COR-L47 (cell line): ENCODE data around the gene SRGAP1.

Source experiments
- DNase-seq: peaks from one replicate; lab custom pipeline; 2025; lab: John Stamatoyannopoulos, UW

SRGAP1 gene

DNA sequence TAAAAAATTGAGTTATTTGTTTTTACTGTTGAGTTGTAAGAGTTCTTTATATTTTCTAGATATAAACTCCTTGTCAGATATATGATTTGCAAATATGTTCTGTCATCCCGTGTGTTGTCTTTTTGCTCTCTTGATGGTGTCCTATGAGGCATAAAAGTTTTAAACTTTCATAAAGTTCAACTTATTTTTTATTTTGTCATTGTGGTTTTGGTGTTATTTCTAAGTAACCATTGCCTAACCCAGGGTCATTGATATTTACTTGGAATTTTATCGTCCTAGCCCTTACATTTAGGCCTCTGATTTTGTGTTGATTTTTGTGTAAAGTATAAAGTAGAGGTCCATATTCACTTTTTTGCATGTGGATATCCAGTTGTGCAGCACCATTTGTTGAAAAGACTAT lies 63.1 kb downstream of the SRGAP1 start:
- no peak for DNase-seq

DNA sequence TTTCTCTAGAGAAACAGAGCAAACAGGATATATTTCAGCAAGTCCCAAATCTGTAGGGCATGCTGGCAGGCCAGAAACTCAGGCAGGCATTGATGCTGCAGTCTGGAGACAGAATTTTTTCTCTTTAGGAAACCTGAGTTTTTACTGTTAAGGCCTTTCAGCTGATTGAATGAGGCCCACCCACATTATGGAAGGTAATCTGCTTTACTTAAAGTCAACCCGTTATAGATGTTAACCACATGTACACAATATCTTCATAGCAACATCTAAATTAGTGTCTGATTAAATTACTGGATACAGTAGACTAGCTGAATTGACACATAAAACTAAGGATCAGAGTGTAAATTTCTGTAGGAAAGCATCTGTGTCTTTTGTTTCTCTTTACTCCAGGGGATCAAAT lies 65.2 kb downstream of the SRGAP1 start:
- no peak for DNase-seq

DNA sequence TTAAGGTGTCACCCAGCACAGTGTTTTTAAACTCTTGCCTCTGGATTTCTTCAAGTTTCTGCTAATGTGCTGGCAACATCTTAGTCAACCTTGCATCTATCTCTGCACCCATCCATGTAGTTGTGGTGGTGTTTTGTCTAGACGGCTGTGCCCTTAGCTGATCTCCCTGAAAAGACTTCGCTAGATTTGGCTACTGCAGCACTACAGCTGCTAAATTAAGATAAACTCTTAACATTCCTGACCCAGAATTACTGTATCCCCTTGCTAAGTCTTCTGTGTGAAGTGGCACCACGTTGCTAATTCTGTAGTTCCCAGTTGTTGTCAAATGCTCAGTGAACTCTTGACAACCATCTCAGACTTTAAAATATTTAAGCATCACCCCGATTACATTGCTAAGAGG lies 66.8 kb downstream of the SRGAP1 start:
- no peak for DNase-seq

DNA sequence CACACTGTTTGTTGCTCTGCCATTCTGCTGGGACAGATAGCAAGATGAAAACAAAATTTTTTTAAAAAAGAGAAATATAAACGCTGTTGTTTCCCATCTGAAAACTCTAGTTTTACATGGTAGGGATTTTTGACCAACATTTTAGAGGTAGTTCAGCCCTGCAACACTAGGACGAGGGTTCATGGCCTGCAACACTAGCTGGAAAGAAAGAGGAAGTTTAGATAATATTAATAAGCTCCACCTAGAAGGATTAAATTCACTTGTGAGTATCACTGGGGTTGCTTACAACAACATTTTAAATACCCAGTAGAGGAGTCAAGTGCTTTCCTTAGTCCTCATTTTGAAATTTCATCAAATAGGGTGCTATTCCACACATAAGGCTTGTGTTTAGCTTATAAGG lies 68.2 kb downstream of the SRGAP1 start:
- no peak for DNase-seq

DNA sequence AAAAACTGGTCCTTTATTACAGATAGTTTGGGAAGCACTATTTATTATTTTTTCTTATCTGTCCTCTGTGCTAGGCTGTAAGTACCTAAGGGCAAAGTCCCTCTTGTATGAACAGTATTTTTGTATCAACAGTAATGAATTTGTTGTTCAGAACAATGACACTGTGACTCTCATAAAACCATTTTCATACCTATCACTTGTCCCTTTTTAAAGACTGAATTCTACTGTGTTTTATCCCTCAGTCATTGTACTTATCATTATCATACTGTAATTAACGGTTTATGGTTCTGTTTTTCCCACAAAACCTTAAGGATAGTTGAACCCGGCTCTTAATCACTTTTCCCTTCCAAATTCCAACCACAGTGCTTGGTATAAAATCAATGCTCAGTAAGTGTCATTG lies 69.4 kb downstream of the SRGAP1 start:
- DNase-seq: no peak

DNA sequence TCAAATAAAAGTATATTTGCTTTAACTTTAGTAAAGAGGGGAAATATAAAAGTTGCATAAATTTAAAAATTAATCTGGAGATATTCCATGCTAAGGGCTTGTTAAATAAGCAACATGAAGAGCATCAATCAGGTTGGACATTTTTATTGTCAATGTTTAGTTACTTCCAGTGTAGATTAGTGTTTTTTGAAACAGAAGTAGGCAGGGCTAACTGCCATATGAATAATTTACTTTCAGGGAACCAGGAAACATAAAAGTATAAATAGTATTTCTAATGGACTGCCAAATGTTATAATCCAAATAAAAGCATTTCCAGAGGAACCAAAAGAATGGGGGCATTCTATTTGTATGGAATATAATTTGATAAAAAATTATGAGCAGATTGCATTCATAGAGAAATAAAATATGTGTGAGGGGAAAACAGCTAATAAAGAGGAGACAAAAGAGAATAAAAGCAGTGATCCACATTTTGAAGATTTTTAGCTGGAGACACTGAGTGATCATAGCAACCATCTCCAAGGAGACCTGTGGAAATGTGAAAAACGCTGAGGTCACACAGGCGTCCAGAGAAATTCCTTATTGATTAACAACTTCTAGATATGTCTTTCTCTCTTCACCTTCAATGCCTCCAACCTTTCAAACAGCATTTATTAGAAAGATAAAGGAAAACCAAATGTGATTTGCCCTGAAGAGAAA lies 70.8 kb downstream of the SRGAP1 start:
- no peak for DNase-seq

DNA sequence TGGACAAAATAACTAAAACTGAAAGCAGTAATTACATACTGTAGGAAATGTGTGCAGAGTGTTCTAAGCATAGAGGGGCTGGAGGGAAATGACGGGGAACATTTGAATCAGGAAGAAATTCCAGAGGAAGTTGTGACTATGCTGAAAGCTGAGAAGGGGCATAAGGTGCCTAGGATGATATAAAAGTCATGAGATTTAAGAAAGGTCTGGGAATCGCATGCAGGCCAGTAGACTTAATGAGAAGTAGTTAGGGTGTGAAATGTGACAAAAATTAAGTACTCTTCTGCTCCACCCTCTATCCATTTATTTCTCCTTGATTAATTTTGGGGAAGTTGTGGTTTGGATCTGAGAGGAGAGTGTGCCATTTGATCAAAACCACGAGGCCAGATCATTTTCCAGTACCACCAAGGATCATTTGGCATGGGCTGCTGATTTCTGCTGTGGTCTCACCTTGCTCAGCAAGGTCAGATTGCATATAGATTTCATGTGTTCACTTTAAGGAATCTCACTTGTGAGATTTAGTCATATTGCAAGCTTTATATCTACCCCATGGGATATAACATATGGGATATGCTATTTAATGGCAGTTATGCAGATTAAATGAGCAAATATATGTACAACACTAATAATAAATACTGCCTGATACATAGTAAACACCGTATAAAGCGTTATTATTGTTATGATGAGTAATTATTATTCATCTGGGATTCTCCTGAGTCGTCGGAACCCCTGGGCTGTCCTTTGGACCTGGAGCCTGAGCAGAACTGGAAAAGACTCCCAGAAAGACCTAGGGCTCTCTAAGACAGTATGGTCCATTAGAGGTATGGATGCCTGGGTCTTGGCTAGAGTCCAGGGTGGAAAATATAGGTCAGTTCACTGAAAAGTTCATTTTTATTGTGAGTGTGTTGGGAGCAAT lies 72.3 kb downstream of the SRGAP1 start:
- DNase-seq: no peak

DNA sequence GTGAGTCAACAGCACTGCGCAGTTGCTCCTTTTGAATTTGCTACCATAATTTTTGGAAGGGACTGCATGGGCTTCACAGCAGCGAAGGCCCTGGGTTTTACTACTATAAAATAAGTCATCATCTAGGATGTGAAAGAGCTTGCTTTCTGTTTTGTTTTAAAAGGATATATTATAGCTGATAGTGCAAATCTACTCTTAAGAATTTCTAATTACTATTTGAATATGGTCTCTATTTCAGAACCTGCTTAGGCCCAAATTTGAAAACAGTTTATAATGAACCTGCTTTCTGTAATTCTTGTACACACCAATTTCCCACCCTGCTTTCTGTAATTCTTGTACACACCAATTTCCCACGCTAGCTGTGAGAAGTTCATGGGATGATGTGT lies 73.0 kb downstream of the SRGAP1 start:
- DNase-seq: no peak

DNA sequence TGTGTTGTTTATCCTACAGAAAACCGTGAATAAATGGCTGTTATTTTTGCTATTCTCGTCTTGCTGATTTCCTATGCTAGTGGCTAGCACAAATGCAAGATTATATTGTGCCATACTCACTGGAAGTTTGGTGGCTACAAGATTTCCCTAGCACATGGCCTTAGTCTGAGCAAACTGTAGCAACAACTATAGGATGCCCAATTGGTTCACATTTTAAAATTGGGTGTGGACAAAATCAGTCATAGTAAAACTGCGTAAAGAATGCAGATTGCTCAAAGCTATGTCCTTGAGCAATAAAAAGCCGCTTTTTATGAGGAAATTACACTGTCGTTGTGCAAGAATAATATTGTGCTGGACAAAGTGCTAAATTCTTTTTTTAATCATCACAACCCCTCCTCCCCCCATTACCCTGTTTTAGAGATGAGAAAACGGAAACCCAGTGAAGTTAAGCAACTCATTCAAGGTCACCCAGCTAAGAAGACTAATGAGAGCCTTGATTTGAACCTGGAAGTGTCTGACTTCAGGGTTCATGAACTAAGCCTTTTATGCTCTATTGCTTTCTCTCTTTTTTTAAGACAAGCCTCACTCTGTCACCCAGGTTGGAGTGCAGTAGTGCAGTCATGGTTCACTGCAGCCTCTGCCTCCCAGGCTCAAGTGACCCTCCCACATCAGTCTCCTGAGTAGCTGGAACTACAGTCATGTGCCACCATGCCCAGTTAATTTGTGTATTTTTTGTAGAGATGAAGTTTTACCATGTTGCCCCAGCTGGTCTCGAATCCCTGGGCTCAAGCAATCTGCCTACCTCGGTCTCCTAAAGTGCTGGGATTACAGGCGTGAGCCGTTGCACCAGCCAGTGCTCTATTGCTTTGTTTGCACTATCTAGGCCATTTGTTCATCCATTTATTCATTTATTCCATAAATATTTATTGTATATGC lies 73.6 kb downstream of the SRGAP1 start:
- no peak for DNase-seq

DNA sequence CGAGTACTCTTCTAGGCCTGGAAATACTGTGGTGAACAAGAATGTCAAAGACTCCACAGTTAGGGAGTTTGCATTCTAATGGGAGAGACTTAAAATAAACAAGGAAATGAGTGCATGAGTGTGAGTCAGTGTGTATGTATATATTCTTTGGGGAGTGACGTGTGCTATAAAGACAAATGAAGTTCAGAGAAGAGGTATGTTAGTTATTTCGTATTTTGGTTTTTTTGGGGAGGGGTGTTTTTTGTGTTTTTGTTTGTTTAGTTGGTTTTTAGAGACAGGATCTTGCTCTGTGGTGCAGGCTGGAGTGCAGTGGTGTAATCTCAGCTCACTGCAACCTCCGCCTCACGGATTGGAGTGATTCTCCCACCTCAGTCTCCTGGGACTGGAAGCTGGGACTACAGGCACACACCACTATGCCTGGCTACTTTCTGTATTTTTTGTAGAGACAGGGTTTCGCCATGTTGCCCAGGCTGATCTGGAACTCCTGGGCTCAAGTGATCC lies 74.3 kb downstream of the SRGAP1 start:
- no peak for DNase-seq

DNA sequence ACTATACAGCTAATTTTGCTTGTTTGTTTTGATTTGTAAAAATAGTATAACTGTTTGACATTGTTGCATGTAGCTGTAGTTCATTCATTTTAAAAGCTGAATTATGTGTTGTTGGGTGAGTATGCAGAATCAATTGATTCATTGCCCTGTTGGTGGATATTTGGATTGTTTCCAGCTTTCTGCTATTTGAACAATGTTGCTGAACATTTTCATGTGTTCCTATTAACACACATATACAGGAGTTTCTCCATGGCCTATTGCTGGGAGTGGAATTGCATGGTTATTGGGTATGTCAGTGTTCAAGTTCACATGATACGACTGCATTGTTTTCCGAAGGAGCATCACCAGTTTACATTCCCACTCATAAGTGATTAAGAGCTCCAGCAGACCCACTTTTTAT lies 75.3 kb downstream of the SRGAP1 start:
- no peak for DNase-seq

DNA sequence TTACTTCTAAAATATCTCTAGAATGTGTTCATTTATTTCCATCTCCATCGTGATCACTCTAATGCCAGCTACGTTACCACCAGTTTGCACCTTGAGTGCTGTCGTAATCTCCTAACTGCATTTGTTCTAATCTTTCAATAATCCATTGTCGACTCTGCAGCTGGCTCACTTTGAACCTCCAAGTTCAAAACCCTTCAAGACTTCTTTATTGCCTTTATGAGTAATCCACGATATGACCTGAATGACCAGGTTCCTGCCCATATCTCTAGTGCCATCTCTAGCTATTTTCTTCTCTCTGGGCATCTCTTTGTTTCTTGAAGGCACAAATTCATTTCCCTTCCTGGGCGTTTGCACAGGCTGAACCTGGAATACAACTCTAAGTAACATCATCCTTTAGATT lies 76.7 kb downstream of the SRGAP1 start:
- no peak for DNase-seq

DNA sequence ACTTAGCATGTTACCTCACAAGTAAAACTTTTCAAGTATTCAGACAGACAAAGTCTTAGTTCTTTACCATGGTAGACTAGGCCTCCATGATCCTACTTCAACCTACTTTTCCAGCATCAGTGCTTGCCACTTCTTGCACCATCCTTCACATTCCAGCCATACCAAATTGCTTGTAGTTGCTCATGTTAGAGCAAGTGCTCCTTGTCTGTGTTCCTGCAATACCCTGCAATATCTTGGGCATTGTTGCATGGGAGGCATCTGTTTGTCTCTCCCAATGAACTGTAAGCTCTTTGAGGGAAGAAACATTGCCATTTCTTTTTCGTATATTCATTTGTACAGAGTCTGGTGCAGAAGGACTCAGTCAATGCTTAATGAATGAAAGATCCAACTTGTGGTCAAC lies 78.0 kb downstream of the SRGAP1 start:
- DNase-seq: no peak

DNA sequence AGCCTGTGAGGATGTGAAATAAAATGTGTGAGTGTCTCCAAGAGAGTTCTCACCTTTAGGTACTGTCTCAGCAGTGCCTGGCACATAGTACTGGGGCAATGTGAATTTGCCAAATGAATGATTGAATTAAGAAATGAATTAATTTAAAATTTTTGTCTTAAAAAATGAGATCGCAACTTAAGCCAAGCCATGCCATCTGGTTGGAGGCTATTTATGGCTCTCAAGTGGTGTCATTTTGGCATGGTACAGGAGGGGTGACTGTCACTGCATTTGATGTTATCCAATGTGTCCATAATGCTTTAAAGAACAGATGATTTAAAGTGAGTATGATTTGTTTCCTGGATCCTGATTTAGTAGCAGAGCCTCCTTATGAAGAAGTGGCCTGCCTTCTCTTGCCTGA lies 80.3 kb downstream of the SRGAP1 start:
- no peak for DNase-seq

DNA sequence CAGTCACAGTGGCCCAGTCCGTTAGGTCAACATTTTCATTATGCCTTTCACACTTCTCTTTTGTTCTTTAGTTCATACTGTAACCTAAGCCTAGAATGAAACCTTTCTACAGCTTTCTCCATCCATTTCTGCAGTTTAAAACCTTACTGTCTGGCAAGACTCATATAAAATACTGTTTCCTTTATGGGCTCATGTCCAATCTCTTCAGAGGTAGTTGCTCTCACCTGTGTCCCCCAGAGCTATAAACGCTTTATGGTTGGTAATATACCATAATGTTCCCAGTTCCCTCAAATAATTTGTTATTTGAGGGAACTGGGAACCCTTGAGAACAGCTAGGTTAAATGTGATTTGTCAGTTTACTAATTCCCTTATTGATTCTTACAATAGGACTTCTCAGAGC lies 83.0 kb downstream of the SRGAP1 start:
- DNase-seq: no peak

DNA sequence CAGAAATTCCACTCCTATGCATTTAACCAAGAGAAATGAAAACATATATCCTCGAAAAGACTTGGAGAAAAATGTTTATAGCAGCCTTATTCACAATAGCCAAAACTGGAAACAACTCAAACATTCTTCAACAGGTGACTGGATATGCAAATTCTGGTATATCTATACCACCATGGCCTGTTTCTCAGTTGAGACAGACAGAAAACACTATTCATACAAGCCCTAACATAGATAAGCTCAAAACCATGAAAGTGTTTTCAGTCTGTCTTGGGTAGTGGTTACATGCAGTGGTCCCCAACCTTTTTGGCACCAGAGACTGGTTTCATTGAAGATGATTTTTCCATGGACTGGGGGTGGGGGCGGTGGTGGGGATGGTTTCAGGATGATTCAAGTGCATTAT lies 83.8 kb downstream of the SRGAP1 start:
- DNase-seq: no peak

DNA sequence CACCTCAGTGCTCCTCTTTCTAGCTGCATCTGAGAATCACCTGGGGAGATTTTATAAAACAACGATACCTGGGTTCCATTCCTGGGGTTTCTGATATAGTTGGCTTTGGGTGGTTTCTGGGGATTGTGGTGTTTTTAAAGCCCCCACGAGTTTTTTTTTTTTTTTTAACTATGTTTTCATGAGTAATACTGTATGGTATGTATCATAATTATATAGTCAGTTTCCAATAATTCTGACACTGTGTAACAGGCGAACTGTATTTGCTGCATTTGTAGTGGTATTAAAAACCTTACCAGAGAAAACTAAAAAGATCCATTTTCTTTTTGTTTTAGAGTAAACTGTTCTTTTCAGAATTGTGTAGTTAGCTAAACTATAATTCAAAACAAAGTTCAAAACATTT lies 84.9 kb downstream of the SRGAP1 start:
- no peak for DNase-seq

DNA sequence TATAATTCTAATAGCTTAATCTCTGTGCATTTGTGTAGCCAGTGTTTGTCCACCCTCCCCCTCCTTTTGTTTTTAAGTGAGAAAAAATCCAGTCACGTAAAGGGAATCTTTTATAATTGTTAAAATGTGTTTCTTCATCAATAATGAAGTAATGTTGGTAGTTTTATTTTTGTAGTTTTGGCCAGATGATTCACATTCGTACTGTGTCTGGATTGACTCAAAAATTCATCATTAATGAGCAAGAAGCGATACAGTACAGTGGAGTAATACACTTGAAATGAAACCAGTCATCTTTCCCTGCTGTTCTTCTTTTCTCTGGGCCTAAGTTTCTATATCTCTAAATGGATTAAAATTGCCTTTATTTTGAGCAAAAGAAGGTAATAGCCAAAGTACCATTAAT lies 86.5 kb downstream of the SRGAP1 start:
- DNase-seq: no peak

DNA sequence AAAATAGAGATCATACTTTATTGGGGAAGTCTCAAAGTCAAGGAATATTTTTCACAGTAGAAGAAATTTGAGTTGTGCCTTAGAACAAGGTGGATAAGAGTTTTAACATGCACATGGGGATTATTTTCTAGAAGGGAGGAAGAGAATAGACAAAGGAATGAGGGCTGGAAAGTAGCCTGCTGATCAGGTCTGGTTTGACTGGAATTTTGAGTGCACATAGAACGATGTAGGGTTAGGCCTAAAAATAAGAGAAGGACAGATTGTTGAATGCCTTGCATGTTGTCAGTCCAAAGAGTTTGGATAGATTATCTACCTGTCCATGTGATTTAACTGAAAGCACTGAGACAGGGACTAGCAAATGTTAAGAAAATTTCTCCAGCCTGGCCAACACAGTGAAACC lies 87.2 kb downstream of the SRGAP1 start:
- DNase-seq: no peak

DNA sequence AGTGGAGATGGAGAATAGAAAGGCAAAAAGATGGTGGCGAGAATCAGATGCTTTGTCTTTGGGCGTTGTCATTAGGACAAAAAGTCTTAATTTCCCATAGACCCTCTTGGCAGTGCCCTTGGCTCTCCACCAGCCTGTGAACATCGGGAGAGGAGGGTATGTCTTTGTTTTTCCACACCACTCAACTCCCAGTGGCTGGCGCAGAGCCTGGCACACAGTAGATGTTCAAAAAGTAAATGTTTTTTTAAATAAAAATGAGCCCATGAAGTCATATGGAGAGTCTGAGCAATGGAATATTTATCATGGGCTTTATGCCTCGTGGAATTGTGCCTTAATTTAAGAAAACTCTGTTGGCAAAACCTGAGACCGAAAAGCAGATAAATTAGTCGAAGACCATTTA lies 90.4 kb downstream of the SRGAP1 start:
- DNase-seq: no peak

DNA sequence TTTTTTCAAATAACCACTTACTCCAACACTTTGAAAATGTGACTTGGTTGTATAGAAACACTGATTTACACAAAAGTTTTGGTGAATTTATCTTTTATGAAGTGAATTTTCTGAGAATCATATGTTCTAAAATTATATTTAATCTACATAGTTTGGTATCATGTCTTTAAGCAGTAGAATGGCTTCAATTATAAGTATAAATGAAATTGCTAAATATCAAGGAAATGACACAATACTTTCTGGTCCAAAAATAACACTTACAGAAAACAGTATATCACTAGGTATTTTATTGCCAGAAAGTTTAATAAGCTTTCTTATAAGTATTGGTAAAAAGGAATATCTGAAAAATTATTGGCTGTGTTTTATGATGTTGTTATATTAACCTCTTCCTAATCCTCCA lies 90.9 kb downstream of the SRGAP1 start:
- no peak for DNase-seq
